WTC11 (cell line): ENCODE data around the gene FCER1G.

Experiments
- AFF4 ChIP-seq: sonication (generic); formaldehyde crosslinking; IDR thresholded peaks from 2 replicates; pipeline ENCODE4 v1.8.1; 2023; ENCODE audit warnings: mild to moderate bottlenecking, missing genetic modification reagents, borderline replicate concordance
- AR ChIP-seq: fragments of 250-450 bp; sonication (Bioruptor Pico); IDR thresholded peaks from 2 replicates; pipeline ENCODE4 v1.9.0; 2021; ENCODE audit warnings: mild to moderate bottlenecking
- ATF3 ChIP-seq: sonication (generic); formaldehyde crosslinking; conservative IDR thresholded peaks from 2 replicates; pipeline ENCODE4 v1.8.1; 2022; ENCODE audit warnings: mild to moderate bottlenecking, missing genetic modification reagents
- CTCF ChIP-seq: fragments of 200-600 bp; IDR thresholded peaks from 2 replicates; pipeline ENCODE4 v1.8.0; 2022; ENCODE audit warnings: antibody characterized with exemption
- GABPB1 ChIP-seq: sonication (generic); formaldehyde crosslinking; IDR thresholded peaks from 2 replicates; pipeline ENCODE4 v1.8.1; 2023; ENCODE audit warnings: mild to moderate bottlenecking, missing genetic modification reagents
- NR3C1 ChIP-seq: sonication (generic); formaldehyde crosslinking; conservative IDR thresholded peaks from 2 replicates; pipeline ENCODE4 v1.8.1; 2023; ENCODE audit warnings: low read depth, mild to moderate bottlenecking, missing genetic modification reagents

- TF ChIP-seq CTCF, result no peak
- TF ChIP-seq AR (CRISPR knock-in tag), result no peak
- TF ChIP-seq ATF3 (CRISPR knock-in tag), result no peak
- TF ChIP-seq NR3C1 (CRISPR knock-in tag), result no peak
- TF ChIP-seq AFF4, result no peak
- no peak for TF ChIP-seq GABPB1 (CRISPR knock-in tag)
These were observed 7.3 kb downstream of the FCER1G start for GRCh38 chr1:161222175-161223019.
